H9 (cell line): ENCODE results near the gene IGF2R. TPM values are rescaled to one million over a fixed set of nuclear protein-coding genes. Genes with fewer than 3 reads are reported as not detected.
A peak's percentile ranks its signal among the peaks of the same experiment; 100 is the strongest.

Experiments used
- DNase-seq: peaks from one replicate; pipeline ENCODE4 v3.0.0-alpha.2; 2017
- H2AFZ ChIP-seq: one replicate; pipeline ENCODE4 v1.6.1; 2013; ENCODE audit warnings: mild to moderate bottlenecking, low read length, control low read depth, moderate library complexity
- H2AK5ac ChIP-seq: 2 replicates; pipeline ENCODE4 v1.6.1; 2013; ENCODE audit warnings: low read length, control low read depth, mixed read lengths; ENCODE audit not compliant: insufficient read length
- H2BK120ac ChIP-seq: one replicate; pipeline ENCODE4 v1.6.1; 2013; ENCODE audit warnings: low read depth, mild to moderate bottlenecking, low read length, control low read depth, inconsistent platforms; ENCODE audit not compliant: poor library complexity, severe bottlenecking
- H2BK12ac ChIP-seq: 2 replicates; pipeline ENCODE4 v1.6.1; 2013; ENCODE audit warnings: low read length, control low read depth, mixed read lengths, low read depth; ENCODE audit not compliant: insufficient read length
- H2BK15ac ChIP-seq: 2 replicates; pipeline ENCODE4 v1.6.1; 2013; ENCODE audit warnings: low read depth, low read length, control low read depth
- H2BK20ac ChIP-seq: one replicate; pipeline ENCODE4 v1.6.1; 2013; ENCODE audit warnings: low read depth, mild to moderate bottlenecking, low read length, control low read depth, inconsistent platforms; ENCODE audit not compliant: poor library complexity, severe bottlenecking
- H2BK5ac ChIP-seq: 2 replicates; pipeline ENCODE4 v1.6.1; 2013; ENCODE audit warnings: low read length, control low read depth, mixed read lengths; ENCODE audit not compliant: insufficient read length
- H3K14ac ChIP-seq: 2 replicates; pipeline ENCODE4 v1.6.1; 2013; ENCODE audit warnings: low read length, control low read depth; ENCODE audit not compliant: insufficient read depth
- H3K18ac ChIP-seq: 2 replicates; pipeline ENCODE4 v1.6.1; 2013; ENCODE audit warnings: low read depth, mild to moderate bottlenecking, mixed read lengths, low read length, control low read depth; ENCODE audit not compliant: insufficient read length
- H3K23ac ChIP-seq: 2 replicates; pipeline ENCODE4 v1.6.1; 2013; ENCODE audit warnings: low read length, control low read depth, mixed read lengths, low read depth; ENCODE audit not compliant: insufficient read length
- H3K23me2 ChIP-seq: 2 replicates; pipeline ENCODE4 v1.6.1; 2013; ENCODE audit warnings: low read depth, mild to moderate bottlenecking, mixed read lengths, low read length, control low read depth; ENCODE audit not compliant: insufficient read length, poor library complexity, severe bottlenecking
- H3K27ac ChIP-seq: 2 replicates; pipeline ENCODE4 v1.5.1; 2013; ENCODE audit warnings: low read length, control low read depth, mixed read lengths, low read depth; ENCODE audit not compliant: insufficient read length
- H3K27me3 ChIP-seq: 2 replicates; pipeline ENCODE4 v1.6.1; 2013; ENCODE audit warnings: low read length, control low read depth, inconsistent platforms; ENCODE audit not compliant: insufficient read depth
- H3K4ac ChIP-seq: 2 replicates; pipeline ENCODE4 v1.6.1; 2013; ENCODE audit warnings: low read depth, mild to moderate bottlenecking, control low read depth, inconsistent platforms, low read length, moderate library complexity
- H3K4me1 ChIP-seq: 2 replicates; pipeline ENCODE4 v1.6.1; 2013; ENCODE audit warnings: low read length, control low read depth, inconsistent platforms; ENCODE audit not compliant: insufficient read depth
- H3K4me2 ChIP-seq: 2 replicates; pipeline ENCODE4 v1.6.1; 2013; ENCODE audit warnings: low read length, control low read depth, mixed read lengths; ENCODE audit not compliant: insufficient read length, insufficient read depth
- H3K56ac ChIP-seq: 2 replicates; pipeline ENCODE4 v1.6.1; 2013; ENCODE audit warnings: low read depth, mild to moderate bottlenecking, mixed read lengths, low read length, control low read depth; ENCODE audit not compliant: insufficient read length
- H3K79me1 ChIP-seq: 2 replicates; pipeline ENCODE4 v1.6.1; 2013; ENCODE audit warnings: low read depth, mild to moderate bottlenecking, moderate library complexity, low read length, control low read depth, inconsistent platforms; ENCODE audit not compliant: insufficient read depth, poor library complexity, severe bottlenecking
- H3K79me2 ChIP-seq: 2 replicates; pipeline ENCODE4 v1.6.1; 2013; ENCODE audit warnings: low read length, control low read depth, inconsistent platforms; ENCODE audit not compliant: insufficient read depth
- H3K9ac ChIP-seq: 2 replicates; pipeline ENCODE4 v1.6.1; 2013; ENCODE audit warnings: low read length, control low read depth, mixed read lengths; ENCODE audit not compliant: insufficient read length; ENCODE audit errors: extremely low read depth
- H3K9me3 ChIP-seq: one replicate; pipeline ENCODE4 v1.6.1; 2013; ENCODE audit warnings: low read depth, low read length, inconsistent platforms; ENCODE audit not compliant: control insufficient read depth
- H3T11ph ChIP-seq: one replicate; pipeline ENCODE4 v1.6.1; 2013; ENCODE audit warnings: mild to moderate bottlenecking, low read length, control low read depth, inconsistent platforms
- H4K20me1 ChIP-seq: one replicate; pipeline ENCODE4 v1.6.1; 2013; ENCODE audit not compliant: control insufficient read depth, insufficient read length, insufficient read depth
- H4K5ac ChIP-seq: 2 replicates; pipeline ENCODE4 v1.6.1; 2013; ENCODE audit warnings: low read depth, mild to moderate bottlenecking, mixed read lengths, low read length, control low read depth; ENCODE audit not compliant: insufficient read length
- H4K8ac ChIP-seq: replicated peaks from 2 replicates; pipeline ENCODE4 v1.6.1; 2013; ENCODE audit warnings: low read length, control low read depth, mixed read lengths, low read depth; ENCODE audit not compliant: insufficient read length
- H4K91ac ChIP-seq: 2 replicates; pipeline ENCODE4 v1.6.1; 2013; ENCODE audit warnings: low read depth, mild to moderate bottlenecking, moderate library complexity, mixed read lengths, low read length, control low read depth; ENCODE audit not compliant: insufficient read length
- H3K27ac Mint-ChIP-seq, 3 experiments: 2 replicates in 2 of 3; 3 replicates in 1 of 3; pipeline ENCODE4 v1.8.0; 2020 to 2021; ENCODE audit warnings: mixed read lengths in 3 of 3, mild to moderate bottlenecking in 1 of 3, moderate library complexity in 1 of 3
- H3K27me3 Mint-ChIP-seq: 2 replicates; pipeline ENCODE4 v1.8.0; 2021; ENCODE audit warnings: low read depth, mild to moderate bottlenecking, moderate library complexity, mixed read lengths
- H3K36me3 Mint-ChIP-seq, 3 experiments: 2 replicates in 2 of 3; 3 replicates in 1 of 3; pipeline ENCODE4 v1.8.0; 2020 to 2021; ENCODE audit warnings: low read depth in 3 of 3, mixed read lengths in 3 of 3; ENCODE audit not compliant: insufficient read depth in 1 of 3
- H3K4me1 Mint-ChIP-seq, 2 experiments: 2 replicates each; pipeline ENCODE4 v1.8.0; 2020; ENCODE audit warnings: mixed read lengths in 2 of 2
- H3K4me3 Mint-ChIP-seq, 2 experiments: 2 replicates in 1 of 2; 3 replicates in 1 of 2; pipeline ENCODE4 v1.8.0; 2020 to 2021; ENCODE audit warnings: mild to moderate bottlenecking in 2 of 2, mixed read lengths in 2 of 2, moderate library complexity in 1 of 2
- H3K9me3 Mint-ChIP-seq, 2 experiments: 2 replicates in 1 of 2; 3 replicates in 1 of 2; pipeline ENCODE4 v1.8.0; 2020; ENCODE audit warnings: mild to moderate bottlenecking in 2 of 2, mixed read lengths in 2 of 2, moderate library complexity in 1 of 2
- CTCF ChIP-seq: fragments of 200-600 bp; sonication (generic); conservative IDR thresholded peaks from 3 replicates; pipeline ENCODE4 v1.8.0; 2021; ENCODE audit warnings: antibody characterized with exemption, mild to moderate bottlenecking
- WGBS: extraction: QIAGEN DNeasy Blood & Tissue Kit; methylation state at CpG from one replicate; pipeline ENCODE4 v1.1.7; 2013; ENCODE audit warnings: missing lambda C conversion rate, low lambda C conversion rate, mixed read lengths; ENCODE audit not compliant: insufficient read length; ENCODE audit errors: extremely low coverage; 5-methylcytosine and 5-hydroxymethylcytosine counted together
- total RNA-seq: library from RNA; stranded (reverse); gene quantifications from 2 replicates; pipeline ENCODE4 v1.2.1, GENCODE V29; 2021

Gene IGF2R
- total RNA-seq, 1 experiment from 2014 or later: 66.7 TPM

DNA sequence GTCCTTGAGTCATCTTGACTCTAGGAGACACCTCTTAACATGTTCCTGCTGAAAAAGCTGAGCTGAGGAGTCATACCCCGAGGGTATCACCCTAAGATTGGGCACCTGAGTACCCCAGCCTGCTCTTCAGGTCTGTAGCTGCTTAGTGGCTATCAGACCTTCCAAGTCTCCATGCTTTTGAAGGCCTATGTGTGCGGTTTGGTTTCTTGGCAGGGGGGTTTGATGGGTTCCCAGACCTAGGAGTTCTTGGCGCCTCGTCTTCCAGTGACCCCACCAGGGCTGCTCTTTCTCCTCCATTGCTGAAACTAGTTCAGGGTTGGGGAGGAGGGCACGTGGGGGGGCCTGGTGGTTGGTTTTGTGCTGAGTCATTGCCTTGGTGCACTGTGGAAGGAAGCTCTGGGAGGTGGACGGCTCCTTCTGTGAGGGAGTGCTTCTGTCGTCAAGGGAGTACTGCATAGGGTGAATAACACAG is 20.1 kb downstream of the IGF2R start:
- Histone ChIP-seq H3K4ac (no peak overlapping the region), H3K9ac (no peak overlapping the region), H3K18ac (no peak overlapping the region), H3K79me1 (peaks cover 5% of the 10 kb centered on the region), H2BK5ac (no peak overlapping the region), H2BK12ac (no peak overlapping the region), H3K23ac (no peak overlapping the region), H3K79me2 (peaks cover 26% of the 10 kb centered on the region; the same call in 1 of the 2 replicates), H4K91ac (no peak overlapping the region), H3K4me2 (no peak overlapping the region), H3K27ac (no peak overlapping the region), H2BK120ac (no peak overlapping the region), H3T11ph (no peak overlapping the region), H4K8ac (no peak overlapping the region), H2AK5ac (no peak overlapping the region), H3K56ac (no peak overlapping the region), H2BK15ac (no peak overlapping the region), H2AFZ (no peak overlapping the region), H3K14ac (no peak overlapping the region), H3K4me1 (no peaks in the 10 kb centered on the region; the same call in 1 of the 2 replicates), H3K23me2 (no peaks in the 10 kb centered on the region), H2BK20ac (no peak overlapping the region), H4K20me1 (no peaks in the 10 kb centered on the region), H4K5ac (no peak overlapping the region), H3K27me3 (no peaks in the 10 kb centered on the region), H3K9me3 (no peaks in the 10 kb centered on the region)
- no peaks in the 10 kb centered on the region for H3K27me3 Mint-ChIP-seq
- no peak for DNase-seq
- TF ChIP-seq CTCF: no peak
- peaks cover 11 to 15% (median 15%) of the 10 kb centered on the region in 3 experiments; a peak in 5 of 7 replicates for H3K36me3 Mint-ChIP-seq
- no CpG with 5 or more reads among the region's 7 CpGs for WGBS
- peak overlapping the region; percentile 55 to 93 (median 85); a peak in 5 of 7 replicates for H3K27ac Mint-ChIP-seq
- no peaks in the 10 kb centered on the region for H3K9me3 Mint-ChIP-seq
- no peak overlapping the region for H3K4me3 Mint-ChIP-seq
- peaks cover 28 to 35% of the 10 kb centered on the region in 2 experiments for H3K4me1 Mint-ChIP-seq
